Type B pancreatic cell (in vitro differentiated cells): Measurements from ENCODE around the gene PITPNC1. TPM values are rescaled to one million over a fixed set of nuclear protein-coding genes. Genes with fewer than 3 reads are reported as not detected.
"Not testable (repeated sequence)": the region's sequence is repeated elsewhere in the genome, so short reads cannot be mapped to it uniquely, and the experiment has no call there.

Source experiments
- DNase-seq: peaks from one replicate; pipeline ENCODE4 v3.0.0; 2021; ENCODE audit warnings: mixed read lengths; ENCODE audit not compliant: unreplicated experiment; ENCODE audit errors: extremely low spot score
- H3K27ac Mint-ChIP-seq: 2 replicates; pipeline ENCODE4 v1.8.0; 2021; ENCODE audit warnings: mild to moderate bottlenecking, mixed read lengths
- H3K27me3 Mint-ChIP-seq: 2 replicates; pipeline ENCODE4 v1.8.0; 2021; ENCODE audit warnings: mixed read lengths
- H3K36me3 Mint-ChIP-seq: 2 replicates; pipeline ENCODE4 v1.8.0; 2021; ENCODE audit warnings: mixed read lengths
- H3K4me1 Mint-ChIP-seq: one replicate; pipeline ENCODE4 v1.8.0; 2021; ENCODE audit warnings: mixed read lengths; ENCODE audit not compliant: unreplicated experiment
- H3K4me3 Mint-ChIP-seq: 2 replicates; pipeline ENCODE4 v1.8.0; 2021; ENCODE audit warnings: mild to moderate bottlenecking, mixed read lengths
- H3K9me3 Mint-ChIP-seq: 2 replicates; pipeline ENCODE4 v1.8.0; 2021; ENCODE audit warnings: mixed read lengths
- total RNA-seq: library from RNA; stranded (reverse); gene quantifications from 2 replicates; pipeline ENCODE4 v1.2.1, GENCODE V29; 2021; ENCODE audit warnings: low replicate concordance
- TF ChIP-seq, protein P1 (sequence below): fragments of 200-600 bp; sonication (generic); conservative IDR thresholded peaks from 2 replicates; pipeline ENCODE4 v1.5.0; 2021; ENCODE audit warnings: antibody characterized with exemption, mild to moderate bottlenecking

Gene PITPNC1
- total RNA-seq, 1 donor from 2014 or later = 18.7 TPM

GRCh38 chr17:67427424-67427823 is 50.3 kb downstream of the PITPNC1 start:
- DNase-seq = no peak
- Mint-ChIP-seq H3K27ac (no peak overlapping the region), H3K4me1 (peaks cover 16% of the 10 kb centered on the region), H3K36me3 (no peaks in the 10 kb centered on the region), H3K9me3 (no peaks in the 10 kb centered on the region), H3K4me3 (no peak overlapping the region), H3K27me3 (no peaks in the 10 kb centered on the region)
- TF ChIP-seq, protein P1, sequence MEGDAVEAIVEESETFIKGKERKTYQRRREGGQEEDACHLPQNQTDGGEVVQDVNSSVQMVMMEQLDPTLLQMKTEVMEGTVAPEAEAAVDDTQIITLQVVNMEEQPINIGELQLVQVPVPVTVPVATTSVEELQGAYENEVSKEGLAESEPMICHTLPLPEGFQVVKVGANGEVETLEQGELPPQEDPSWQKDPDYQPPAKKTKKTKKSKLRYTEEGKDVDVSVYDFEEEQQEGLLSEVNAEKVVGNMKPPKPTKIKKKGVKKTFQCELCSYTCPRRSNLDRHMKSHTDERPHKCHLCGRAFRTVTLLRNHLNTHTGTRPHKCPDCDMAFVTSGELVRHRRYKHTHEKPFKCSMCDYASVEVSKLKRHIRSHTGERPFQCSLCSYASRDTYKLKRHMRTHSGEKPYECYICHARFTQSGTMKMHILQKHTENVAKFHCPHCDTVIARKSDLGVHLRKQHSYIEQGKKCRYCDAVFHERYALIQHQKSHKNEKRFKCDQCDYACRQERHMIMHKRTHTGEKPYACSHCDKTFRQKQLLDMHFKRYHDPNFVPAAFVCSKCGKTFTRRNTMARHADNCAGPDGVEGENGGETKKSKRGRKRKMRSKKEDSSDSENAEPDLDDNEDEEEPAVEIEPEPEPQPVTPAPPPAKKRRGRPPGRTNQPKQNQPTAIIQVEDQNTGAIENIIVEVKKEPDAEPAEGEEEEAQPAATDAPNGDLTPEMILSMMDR = no peak

DNA sequence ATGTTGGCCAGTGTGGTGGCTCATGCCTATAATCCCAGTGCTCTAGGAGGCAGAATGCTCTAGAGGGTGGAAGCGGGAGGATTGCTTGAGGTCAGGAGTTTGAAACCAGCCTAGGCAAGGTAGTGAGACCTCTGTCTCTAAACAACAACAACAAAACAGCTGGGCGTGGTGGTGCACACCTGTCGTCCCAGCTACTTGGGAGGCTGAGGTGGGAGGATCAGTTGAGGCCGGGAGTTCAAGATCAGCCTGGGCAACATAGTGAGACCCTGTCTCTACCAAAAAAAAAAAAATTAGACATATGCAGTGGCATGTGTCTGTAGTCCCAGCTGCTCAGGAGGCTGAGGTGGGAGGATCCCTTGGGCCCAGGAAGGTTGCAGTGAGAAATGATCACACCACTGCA is 53.4 kb downstream of the PITPNC1 start:
- not testable (repeated sequence) for H3K4me3 Mint-ChIP-seq, H3K4me1 Mint-ChIP-seq, DNase-seq, H3K27ac Mint-ChIP-seq, H3K27me3 Mint-ChIP-seq, H3K36me3 Mint-ChIP-seq, H3K9me3 Mint-ChIP-seq

GRCh38 chr17:67431249-67432015 is 54.4 kb downstream of the PITPNC1 start:
- peaks cover 7% of the 10 kb centered on the region for H3K4me1 Mint-ChIP-seq
- DNase-seq = no peak
- H3K4me3 Mint-ChIP-seq = no peak overlapping the region
- H3K27me3 Mint-ChIP-seq = no peaks in the 10 kb centered on the region
- H3K36me3 Mint-ChIP-seq = no peaks in the 10 kb centered on the region
- H3K27ac Mint-ChIP-seq = peak overlapping the region; percentile 41
- no peaks in the 10 kb centered on the region for H3K9me3 Mint-ChIP-seq
- TF ChIP-seq, protein P1 = no peak

GRCh38 chr17:67433248-67433924 is 56.3 kb downstream of the PITPNC1 start:
- H3K4me3 Mint-ChIP-seq = no peak overlapping the region
- peaks cover 7% of the 10 kb centered on the region for H3K4me1 Mint-ChIP-seq
- DNase-seq = no peak
- TF ChIP-seq, protein P1 = no peak
- no peaks in the 10 kb centered on the region for H3K36me3 Mint-ChIP-seq
- no peak overlapping the region for H3K27ac Mint-ChIP-seq
- no peaks in the 10 kb centered on the region for H3K27me3 Mint-ChIP-seq
- no peaks in the 10 kb centered on the region for H3K9me3 Mint-ChIP-seq

- no peak for DNase-seq
- Mint-ChIP-seq H3K4me1 (peaks cover 7% of the 10 kb centered on the region), H3K9me3 (no peaks in the 10 kb centered on the region), H3K36me3 (no peaks in the 10 kb centered on the region), H3K27ac (no peak overlapping the region), H3K27me3 (no peaks in the 10 kb centered on the region), H3K4me3 (no peak overlapping the region)
- TF ChIP-seq, protein P1 = no peak
These were observed 57.0 kb downstream of the PITPNC1 start for GRCh38 chr17:67434061-67434525.

- Mint-ChIP-seq H3K36me3 (no peaks in the 10 kb centered on the region), H3K4me1 (peaks cover 7% of the 10 kb centered on the region), H3K4me3 (no peak overlapping the region), H3K27ac (no peak overlapping the region), H3K9me3 (no peaks in the 10 kb centered on the region), H3K27me3 (no peaks in the 10 kb centered on the region)
- no peak for DNase-seq
- TF ChIP-seq, protein P1 = no peak
These were observed 58.0 kb downstream of the PITPNC1 start for GRCh38 chr17:67435122-67435521.
